Stomach smooth muscle (tissue), 2 donors: ENCODE data around the gene ZIK1.
A peak's percentile ranks its signal among the peaks of the same experiment; 100 is the strongest.

Experiments used
- H3K27ac ChIP-seq: one replicate; pipeline ENCODE4 v1.7.0; 2013; ENCODE audit warnings: mild to moderate bottlenecking, low read length, inconsistent platforms
- H3K27me3 ChIP-seq, 2 donors: one replicate each; pipeline ENCODE4 v1.7.0; 2013; ENCODE audit warnings: low read length in 2 of 2; ENCODE audit not compliant: insufficient read depth in 2 of 2, control insufficient read depth in 1 of 2
- H3K36me3 ChIP-seq, 2 donors: one replicate each; pipeline ENCODE4 v1.7.0; 2013; ENCODE audit warnings: low read length in 2 of 2; ENCODE audit not compliant: control insufficient read depth in 2 of 2, insufficient read depth in 2 of 2
- H3K4me1 ChIP-seq: one replicate; pipeline ENCODE4 v1.7.0; 2013; ENCODE audit warnings: low read length; ENCODE audit not compliant: control insufficient read depth, insufficient read depth
- H3K4me3 ChIP-seq, 2 donors: one replicate each; pipeline ENCODE4 v1.7.0; 2013; ENCODE audit warnings: low read length in 2 of 2
- H3K9ac ChIP-seq, 2 donors: one replicate each; pipeline ENCODE4 v1.7.0; 2013; ENCODE audit warnings: low read length in 2 of 2, mild to moderate bottlenecking in 1 of 2
- H3K9me3 ChIP-seq, 2 donors: one replicate each; pipeline ENCODE4 v1.7.0; 2013; ENCODE audit warnings: low read length in 2 of 2; ENCODE audit not compliant: control insufficient read depth in 2 of 2
- donor health status: healthy.
- donor health status: Pancreatic carcinoma.

The ZIK1 gene

GRCh38 chr19:57611113-57611512 lies 27.2 kb downstream of the ZIK1 start:
- Histone ChIP-seq H3K9ac (no peak overlapping the region), H3K4me1 (peaks cover 9% of the 10 kb centered on the region), H3K27me3 (no peaks in the 10 kb centered on the region), H3K4me3 (no peak overlapping the region), H3K9me3 (peaks cover 22 to 27% of the 10 kb centered on the region in 2 donors), H3K36me3 (peaks cover 16 to 22% of the 10 kb centered on the region in 2 donors), H3K27ac (no peak overlapping the region)

DNA sequence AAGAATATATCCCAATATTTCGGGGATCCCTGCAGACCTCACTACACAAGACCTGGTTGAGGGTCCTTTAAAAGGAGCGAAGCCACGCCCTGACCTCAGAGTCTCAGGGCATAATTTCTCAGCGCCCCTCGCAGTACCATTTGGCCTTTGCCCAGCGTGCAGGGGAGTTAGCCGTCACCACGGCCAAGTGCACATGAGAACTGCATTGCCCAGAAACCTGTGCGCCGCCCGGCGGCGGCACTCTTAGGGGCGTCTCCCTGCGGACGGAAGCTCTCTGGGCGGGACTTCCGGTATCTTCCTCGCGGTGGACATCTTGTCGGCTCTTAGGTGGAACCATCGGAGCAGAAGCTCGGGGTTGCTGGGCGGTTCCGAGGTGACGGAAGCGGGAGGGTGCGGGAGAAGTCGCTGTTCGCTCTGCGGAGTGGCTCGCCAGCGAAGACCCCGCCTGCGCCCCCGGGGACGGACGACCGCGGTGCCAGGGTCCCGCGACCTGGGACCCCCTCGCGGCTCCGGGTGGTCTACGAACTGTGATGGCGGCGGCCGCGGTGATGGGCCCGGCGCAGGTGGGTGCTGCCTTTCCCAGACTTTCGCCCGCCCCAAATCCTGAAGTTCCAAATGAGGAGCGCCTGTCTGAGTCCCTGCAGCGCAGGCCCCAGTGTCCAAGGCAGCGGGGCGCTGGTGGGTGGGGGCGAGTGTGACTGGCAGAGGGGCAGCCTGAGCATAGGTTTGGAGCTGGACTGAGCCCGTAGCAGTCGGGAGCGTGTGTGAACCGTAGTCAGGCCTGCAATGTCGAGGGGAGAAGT lies 30.2 kb downstream of the ZIK1 start, which contains the start of gene ZNF134:
Gene ZNF134 (plus strand): TSS at position 302 of the 803 bp plus-strand sequence. CDS start 5,227 bp downstream, outside the sequence.
- Histone ChIP-seq H3K27me3 (no peaks in the 10 kb centered on the region), H3K27ac (peak within 1 kb of the TSS; percentile 62), H3K4me3 (peak within 1 kb of the TSS; percentile 78 to 99), H3K9me3 (peaks cover 40 to 47% of the 10 kb centered on the region in 2 donors), H3K4me1 (peaks cover 9% of the 10 kb centered on the region), H3K36me3 (peaks cover 36 to 37% of the 10 kb centered on the region in 2 donors), H3K9ac (peak within 1 kb of the TSS; percentile 81 to 83)

GRCh38 chr19:57615346-57615745 lies 31.4 kb downstream of the ZIK1 start:
- Histone ChIP-seq H3K9ac (no peak overlapping the region), H3K27me3 (no peaks in the 10 kb centered on the region), H3K27ac (no peak overlapping the region), H3K36me3 (peaks cover 48 to 49% of the 10 kb centered on the region in 2 donors), H3K9me3 (peaks cover 49 to 59% of the 10 kb centered on the region in 2 donors), H3K4me3 (peak overlapping the region; percentile 78 to 99), H3K4me1 (peaks cover 9% of the 10 kb centered on the region)

- no peak overlapping the region for H3K9ac ChIP-seq
- H3K27ac ChIP-seq, result no peak overlapping the region
- H3K4me1 ChIP-seq, result no peaks in the 10 kb centered on the region
- peaks cover 79 to 85% of the 10 kb centered on the region in 2 donors for H3K9me3 ChIP-seq
- H3K36me3 ChIP-seq, result peaks cover 71 to 79% of the 10 kb centered on the region in 2 donors
- peak overlapping the region; percentile 1 to 45 for H3K4me3 ChIP-seq
- no peaks in the 10 kb centered on the region for H3K27me3 ChIP-seq
Measured at GRCh38 chr19:57620673-57621348, 36.9 kb downstream of the ZIK1 start.

DNA sequence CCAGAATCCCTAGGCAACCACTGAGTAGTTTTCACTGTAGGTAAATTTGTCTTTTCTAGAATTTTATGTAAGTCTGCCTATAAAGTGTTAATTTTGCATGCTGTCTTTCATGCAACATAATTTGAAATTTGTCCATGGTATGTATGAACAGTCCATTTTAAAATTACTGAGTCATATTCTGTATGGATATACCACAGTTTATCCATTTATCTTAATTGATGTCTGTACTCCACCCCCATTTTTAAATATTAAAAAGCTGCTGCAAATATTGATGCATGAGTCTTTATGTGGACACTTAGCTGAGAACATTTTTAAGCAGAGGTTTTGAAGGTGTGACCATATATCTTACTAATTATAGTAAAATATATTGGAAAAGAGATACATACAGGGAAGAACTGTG lies 39.1 kb downstream of the ZIK1 start:
- Histone ChIP-seq H3K27me3 (no peaks in the 10 kb centered on the region), H3K36me3 (peaks cover 50 to 57% of the 10 kb centered on the region in 2 donors), H3K9me3 (peaks cover 56 to 67% of the 10 kb centered on the region in 2 donors), H3K4me1 (no peaks in the 10 kb centered on the region), H3K27ac (no peak overlapping the region), H3K9ac (no peak overlapping the region), H3K4me3 (no peak overlapping the region)

DNA sequence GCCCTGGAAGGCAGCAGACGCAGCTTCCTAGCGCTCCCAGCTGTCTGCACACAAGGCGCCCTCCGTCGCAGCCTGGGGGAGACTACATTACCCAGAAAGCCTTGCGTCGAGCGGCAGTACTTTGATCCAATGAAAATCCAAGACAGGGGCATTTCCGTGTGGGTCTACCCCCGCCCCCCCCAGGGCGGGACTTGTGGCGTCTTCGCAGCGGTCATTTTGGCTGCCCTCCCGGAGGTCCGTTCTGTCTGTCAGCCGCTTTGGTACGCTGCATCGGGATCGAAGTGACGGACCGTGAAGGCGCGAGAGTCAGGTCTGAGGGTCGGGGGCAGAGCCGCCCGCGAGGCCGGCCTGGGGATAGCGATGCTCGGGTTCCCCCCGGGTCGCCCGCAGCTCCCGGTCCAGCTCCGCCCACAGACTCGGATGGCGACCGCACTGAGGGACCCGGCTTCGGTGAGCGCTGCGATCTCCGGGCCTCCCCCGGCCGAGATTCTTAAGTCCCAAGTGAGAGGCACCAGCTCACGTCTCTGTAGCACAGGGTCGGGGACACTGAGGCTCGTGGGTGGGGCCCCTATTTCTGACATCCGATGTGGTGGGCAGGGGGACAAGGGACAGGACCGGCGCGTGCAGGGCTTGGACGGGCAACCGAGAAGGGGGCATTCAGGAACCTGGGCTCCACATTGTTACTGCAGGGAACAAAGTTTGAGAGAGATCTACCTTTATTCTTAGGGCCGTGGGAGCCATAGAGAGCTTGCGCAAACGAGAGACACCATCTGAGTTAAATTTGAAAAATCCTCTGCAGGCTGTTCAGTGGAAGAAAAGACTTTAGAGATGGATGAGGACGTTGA lies 49.3 kb downstream of the ZIK1 start, which contains the start of gene ZNF211:
Gene ZNF211 (plus strand): TSS at position 182 of the 845 bp plus-strand sequence. CDS start 179 bp downstream, at position 361.
- peak within 1 kb of the TSS; percentile 74 to 88 for H3K9ac ChIP-seq
- H3K4me3 ChIP-seq, result peak within 1 kb of the TSS; percentile 85 to 93
- H3K27ac ChIP-seq, result peak within 1 kb of the TSS; percentile 69
- peaks cover 13 to 22% of the 10 kb centered on the region in 2 donors for H3K36me3 ChIP-seq
- H3K4me1 ChIP-seq, result peaks cover 5% of the 10 kb centered on the region
- H3K9me3 ChIP-seq, result peaks cover 9% of the 10 kb centered on the region in 2 donors
- no peaks in the 10 kb centered on the region for H3K27me3 ChIP-seq

- peak overlapping the region; percentile 85 to 93 for H3K4me3 ChIP-seq
- peak overlapping the region; percentile 74 to 88 for H3K9ac ChIP-seq
- H3K9me3 ChIP-seq, result peaks cover 7 to 9% of the 10 kb centered on the region in 2 donors
- H3K27ac ChIP-seq, result no peak overlapping the region
- H3K36me3 ChIP-seq, result peaks cover 15 to 26% of the 10 kb centered on the region in 2 donors
- no peaks in the 10 kb centered on the region for H3K27me3 ChIP-seq
- H3K4me1 ChIP-seq, result peaks cover 5% of the 10 kb centered on the region
Measured at GRCh38 chr19:57633832-57634131, 49.8 kb downstream of the ZIK1 start.

DNA sequence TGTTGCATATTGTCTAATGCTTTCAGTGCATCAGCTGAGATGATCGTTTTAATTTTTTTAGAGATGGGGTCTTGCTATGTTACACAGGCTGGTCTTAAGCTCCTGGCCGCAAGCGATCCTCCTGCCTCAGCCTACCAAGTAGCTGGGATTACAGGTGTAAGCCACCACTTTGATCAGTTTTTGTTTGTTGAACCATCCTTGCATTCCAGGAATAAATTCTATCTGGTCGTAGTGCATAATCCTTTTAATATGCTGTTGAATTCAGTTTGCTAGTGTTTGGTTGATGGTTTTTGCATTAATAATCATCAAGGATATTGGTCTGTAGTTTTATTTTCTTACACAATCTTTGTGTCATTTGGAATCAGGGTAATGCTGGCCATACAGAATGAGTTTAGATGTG lies 53.4 kb downstream of the ZIK1 start:
- Histone ChIP-seq H3K9me3 (peaks cover 28 to 32% of the 10 kb centered on the region in 2 donors), H3K36me3 (peaks cover 48 to 56% of the 10 kb centered on the region in 2 donors), H3K27ac (no peak overlapping the region), H3K4me1 (peaks cover 5% of the 10 kb centered on the region), H3K9ac (no peak overlapping the region), H3K4me3 (no peak overlapping the region), H3K27me3 (no peaks in the 10 kb centered on the region)

DNA sequence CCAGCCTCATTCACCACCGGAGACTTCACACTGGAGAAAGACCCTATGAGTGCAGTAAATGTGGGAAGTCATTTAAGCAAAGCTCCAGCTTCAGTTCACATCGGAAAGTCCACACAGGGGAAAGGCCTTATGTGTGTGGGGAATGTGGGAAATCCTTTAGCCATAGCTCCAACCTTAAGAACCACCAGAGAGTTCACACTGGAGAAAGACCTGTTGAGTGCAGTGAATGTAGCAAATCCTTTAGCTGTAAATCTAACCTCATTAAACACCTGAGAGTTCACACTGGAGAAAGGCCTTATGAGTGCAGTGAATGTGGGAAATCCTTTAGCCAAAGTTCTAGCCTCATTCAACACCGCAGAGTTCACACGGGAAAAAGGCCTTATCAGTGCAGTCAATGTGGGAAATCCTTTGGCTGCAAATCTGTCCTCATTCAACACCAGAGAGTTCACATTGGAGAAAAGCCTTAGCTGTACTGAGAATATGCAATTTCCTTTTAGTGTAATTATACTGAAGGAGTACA lies 57.8 kb downstream of the ZIK1 start:
- Histone ChIP-seq H3K9me3 (peaks cover 39 to 41% of the 10 kb centered on the region in 2 donors), H3K9ac (no peak overlapping the region), H3K36me3 (peaks cover 46 to 51% of the 10 kb centered on the region in 2 donors), H3K4me1 (no peaks in the 10 kb centered on the region), H3K27me3 (no peaks in the 10 kb centered on the region), H3K4me3 (peak overlapping the region in 1 of 2 donors; percentile 15), H3K27ac (no peak overlapping the region)
